Measurements from ENCODE around the gene USP19. TPM values are rescaled to one million over a fixed set of nuclear protein-coding genes. Genes with fewer than 3 reads are reported as not detected.
A peak's percentile ranks its signal among the peaks of the same experiment; 100 is the strongest.

The USP19 gene
- total RNA-seq, 2 donors from 2014 or later: 59.1 to 81.0 TPM

GRCh38 chr3:49158103-49158709 is 37.6 kb upstream of the USP19 start:
- Histone ChIP-seq H3K36me3 (no peaks in the 10 kb centered on the region), H3K9ac (ENCODE audit: low read depth in 2 of 2, low read length in 2 of 2) (no peak overlapping the region), H3K9me3 (no peaks in the 10 kb centered on the region), H3K4me1 (no peaks in the 10 kb centered on the region), H3K27me3 (no peaks in the 10 kb centered on the region), H3K4me3 (no peak overlapping the region), H3K27ac (no peak overlapping the region)
- peak; percentile 40 for TF ChIP-seq CTCF (IDR thresholded peaks at IDR 0.05)
- intact Hi-C loops (cut with DNase I): no loop called here
- peak; percentile 79 for DNase-seq

- TF ChIP-seq CTCF (IDR thresholded peaks at IDR 0.05): no peak
- no peaks in the 10 kb centered on the region for H3K27me3 ChIP-seq
- H3K27ac ChIP-seq: no peak overlapping the region
- H3K36me3 ChIP-seq: no peaks in the 10 kb centered on the region
- H3K4me3 ChIP-seq: no peak overlapping the region
- DNase-seq: no peak
- intact Hi-C loops (cut with DNase I): no loop called here
- no peaks in the 10 kb centered on the region for H3K9me3 ChIP-seq
- H3K4me1 ChIP-seq: no peaks in the 10 kb centered on the region
- no peak overlapping the region for H3K9ac ChIP-seq (ENCODE audit: low read depth in 2 of 2, low read length in 2 of 2)
These were observed 36.7 kb upstream of the USP19 start for GRCh38 chr3:49157289-49157688.

DNA sequence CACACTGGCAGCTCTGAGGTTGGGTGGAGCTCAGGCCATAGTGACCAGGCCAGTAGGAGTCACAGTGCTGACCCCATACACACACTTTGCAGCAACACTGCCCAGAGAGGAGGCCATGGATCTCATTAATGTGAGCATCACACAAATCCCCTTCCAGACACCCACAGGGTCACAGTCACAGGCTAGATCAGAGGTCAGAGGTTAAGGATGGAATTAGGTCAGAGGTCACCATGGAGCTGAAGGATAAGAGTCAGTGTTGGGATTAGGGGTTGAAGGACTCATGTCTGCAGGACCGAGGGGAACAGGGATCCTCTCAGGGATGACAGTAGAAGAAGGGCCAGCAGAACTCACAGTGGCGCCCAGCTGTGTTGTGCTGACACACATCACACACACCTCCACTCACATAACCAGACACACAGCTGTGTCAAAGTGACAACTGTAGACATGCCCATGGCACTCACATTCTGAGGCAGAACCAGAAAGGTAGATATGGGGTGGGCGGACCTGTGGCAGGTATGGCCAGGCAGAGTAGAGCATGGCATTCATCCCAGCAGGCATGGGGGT is 32.8 kb upstream of the USP19 start:
- Histone ChIP-seq H3K36me3 (no peaks in the 10 kb centered on the region), H3K9ac (ENCODE audit: low read depth in 2 of 2, low read length in 2 of 2) (no peak overlapping the region), H3K4me1 (no peaks in the 10 kb centered on the region), H3K27ac (no peak overlapping the region), H3K27me3 (no peaks in the 10 kb centered on the region), H3K4me3 (no peak overlapping the region), H3K9me3 (no peaks in the 10 kb centered on the region)
- intact Hi-C loops (cut with DNase I): no loop called here
- no peak for TF ChIP-seq CTCF (IDR thresholded peaks at IDR 0.05)
- no peak for DNase-seq

DNA sequence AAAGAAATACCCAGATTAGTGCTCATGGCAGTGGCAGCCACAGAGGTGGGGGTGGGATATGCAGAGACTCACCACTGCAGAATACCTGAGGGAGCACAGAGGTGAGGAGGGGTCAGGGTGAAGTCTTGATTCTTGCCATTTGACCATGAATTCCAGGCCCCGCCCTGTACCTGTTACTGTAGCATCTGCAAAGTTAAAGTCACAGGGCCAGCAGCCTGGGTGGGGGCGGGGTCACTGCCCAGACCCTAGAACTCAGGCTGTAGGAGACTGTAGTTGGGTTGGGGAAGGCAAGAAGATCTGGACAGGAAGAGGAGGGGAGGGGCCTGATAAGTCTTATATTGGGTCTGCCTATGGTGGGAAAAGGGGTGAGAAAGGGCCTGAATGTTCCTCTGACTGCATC is 31.0 kb upstream of the USP19 start:
- intact Hi-C loops (cut with DNase I): no loop called here
- H3K4me1 ChIP-seq: no peaks in the 10 kb centered on the region
- no peak overlapping the region for H3K9ac ChIP-seq (ENCODE audit: low read depth in 2 of 2, low read length in 2 of 2)
- no peaks in the 10 kb centered on the region for H3K36me3 ChIP-seq
- no peak for TF ChIP-seq CTCF (IDR thresholded peaks at IDR 0.05)
- no peaks in the 10 kb centered on the region for H3K9me3 ChIP-seq
- no peak for DNase-seq
- no peak overlapping the region for H3K27ac ChIP-seq
- H3K4me3 ChIP-seq: no peak overlapping the region
- no peaks in the 10 kb centered on the region for H3K27me3 ChIP-seq

DNA sequence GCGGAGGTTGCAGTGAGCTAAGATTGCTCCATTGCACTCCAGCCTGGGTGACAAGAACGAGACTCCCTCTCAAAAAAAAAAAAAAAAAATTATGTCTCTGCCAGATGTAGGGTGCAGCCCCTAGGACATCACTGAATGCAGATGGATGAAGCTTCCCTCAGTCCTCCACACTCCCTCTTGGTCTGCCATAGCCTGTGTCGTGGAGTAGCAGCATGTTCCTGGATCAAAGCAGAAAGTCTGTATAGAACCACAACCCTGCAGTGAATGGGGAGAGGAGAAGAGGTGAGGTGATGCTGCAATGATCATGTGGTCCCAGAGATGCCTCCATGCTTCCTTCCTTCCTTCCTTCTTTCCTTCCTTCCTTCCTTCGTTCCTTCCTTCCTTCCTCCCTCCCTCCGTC is 27.5 kb upstream of the USP19 start:
- no peaks in the 10 kb centered on the region for H3K36me3 ChIP-seq
- H3K27me3 ChIP-seq: no peaks in the 10 kb centered on the region
- H3K9ac ChIP-seq (ENCODE audit: low read depth in 2 of 2, low read length in 2 of 2): no peak overlapping the region
- intact Hi-C loops (cut with DNase I): no loop called here
- no peaks in the 10 kb centered on the region for H3K9me3 ChIP-seq
- H3K4me1 ChIP-seq: no peaks in the 10 kb centered on the region
- no peak overlapping the region for H3K27ac ChIP-seq
- no peak for DNase-seq
- no peak for TF ChIP-seq CTCF (IDR thresholded peaks at IDR 0.05)
- no peak overlapping the region for H3K4me3 ChIP-seq

All from colonic mucosa (tissue), 4 donors.